GM18507 (cell line): ENCODE results near the gene NRXN2.
"Not testable (repeated sequence)": the region's sequence is repeated elsewhere in the genome, so short reads cannot be mapped to it uniquely, and the experiment has no call there.

Experiments
- DNase-seq: peaks from one replicate; pipeline ENCODE4 v3.0.0; 2011; ENCODE audit warnings: low read depth; ENCODE audit not compliant: insufficient read length; ENCODE audit errors: extremely low spot score
- FAIRE-seq: peaks from 2 replicates; lab custom pipeline; 2011; peaks lifted over from hg19 to GRCh38; lab: Jason Lieb, UNC

NRXN2 gene

GRCh38 chr11:64686466-64687170, 36.4 kb downstream of the NRXN2 start:
- no peak for FAIRE-seq
- no peak for DNase-seq

GRCh38 chr11:64685536-64685935, 37.5 kb downstream of the NRXN2 start:
- FAIRE-seq (no peak), DNase-seq (no peak)

- FAIRE-seq (no peak), DNase-seq (no peak)
Measured at GRCh38 chr11:64684357-64684756, 38.6 kb downstream of the NRXN2 start.

- no peak for DNase-seq
- FAIRE-seq = no peak
Measured at GRCh38 chr11:64681171-64681570, 41.8 kb downstream of the NRXN2 start.

- FAIRE-seq = no peak
Measured at GRCh38 chr11:64679846-64680245, 43.2 kb downstream of the NRXN2 start.

GRCh38 chr11:64677441-64678023, 45.5 kb downstream of the NRXN2 start:
- DNase-seq = no peak
- peak; percentile 9 for FAIRE-seq

More at GRCh38 chr11:64679846-64680245, 43.2 kb downstream of the NRXN2 start:
- no peak for DNase-seq

- FAIRE-seq (no peak), DNase-seq (no peak)
Measured at GRCh38 chr11:64676261-64676615, 46.8 kb downstream of the NRXN2 start.

GRCh38 chr11:64675450-64676260, 47.3 kb downstream of the NRXN2 start:
- peak; percentile 78 for FAIRE-seq
- DNase-seq = peak; percentile 53

- FAIRE-seq (peak; percentile 97), DNase-seq (peak; percentile 64)
Measured at GRCh38 chr11:64674774-64675173, 48.2 kb downstream of the NRXN2 start.

- DNase-seq (no peak), FAIRE-seq (no peak)
Measured at GRCh38 chr11:64673279-64673678, 49.7 kb downstream of the NRXN2 start.

GRCh38 chr11:64672875-64673274, 50.1 kb downstream of the NRXN2 start:
- DNase-seq (no peak), FAIRE-seq (peak; percentile 81)

GRCh38 chr11:64670975-64671374, 52.0 kb downstream of the NRXN2 start:
- no peak for DNase-seq
- FAIRE-seq = no peak

- DNase-seq (no peak), FAIRE-seq (no peak)
Measured at GRCh38 chr11:64667154-64667745, 55.7 kb downstream of the NRXN2 start.

GRCh38 chr11:64665411-64665821, 57.6 kb downstream of the NRXN2 start:
- DNase-seq (no peak), FAIRE-seq (no peak)

GRCh38 chr11:64664236-64664870, 58.6 kb downstream of the NRXN2 start:
- DNase-seq, FAIRE-seq: not testable (repeated sequence)

GRCh38 chr11:64663656-64664055, 59.3 kb downstream of the NRXN2 start:
- no peak for FAIRE-seq

GRCh38 chr11:64661614-64662013, 61.4 kb downstream of the NRXN2 start:
- DNase-seq = no peak
- no peak for FAIRE-seq

More at GRCh38 chr11:64663656-64664055, 59.3 kb downstream of the NRXN2 start:
- no peak for DNase-seq

- DNase-seq (no peak), FAIRE-seq (no peak)
Measured at GRCh38 chr11:64661146-64661545, 61.9 kb downstream of the NRXN2 start.

GRCh38 chr11:64660706-64661105, 62.3 kb downstream of the NRXN2 start:
- DNase-seq (no peak), FAIRE-seq (no peak)

- no peak for DNase-seq
- no peak for FAIRE-seq
Measured at GRCh38 chr11:64660205-64660604, 62.8 kb downstream of the NRXN2 start.
